Gastroesophageal sphincter (tissue), 4 donors: ENCODE measurements around the gene R3HDM2. TPM values are rescaled to one million over a fixed set of nuclear protein-coding genes. Genes with fewer than 3 reads are reported as not detected.

Experiments
- ATAC-seq: fragments of 150-250 bp; one replicate; pipeline ENCODE4 v1.9.1; 2016; ENCODE audit warnings: mild to moderate bottlenecking, moderate library complexity
- H3K27ac ChIP-seq, 4 donors: fragments of 200-600 bp; sonication (generic) in 3 of 4; 1 replicate in 3 of 4; 2 replicates in 1 of 4; pipeline ENCODE4 v1.5.1; 2016 to 2019
- H3K27me3 ChIP-seq: fragments of 200-600 bp; sonication (generic); one replicate; pipeline ENCODE4 v1.5.1; 2019
- H3K36me3 ChIP-seq, 2 donors: fragments of 200-600 bp; sonication (generic); one replicate each; pipeline ENCODE4 v1.5.1; 2019; ENCODE audit warnings: control low read depth in 1 of 2
- H3K4me1 ChIP-seq, 3 donors: fragments of 200-600 bp; sonication (generic); 1 replicate in 2 of 3; 2 replicates in 1 of 3; pipeline ENCODE4 v1.5.1; 2016 to 2019; ENCODE audit warnings: control low read depth in 2 of 3
- H3K4me3 ChIP-seq, 2 donors: fragments of 200-600 bp; sonication (generic); one replicate each; pipeline ENCODE4 v1.5.1; 2019; ENCODE audit warnings: mild to moderate bottlenecking in 1 of 2, moderate library complexity in 1 of 2
- H3K9me3 ChIP-seq, 3 donors: fragments of 200-600 bp; sonication (generic); one replicate each; pipeline ENCODE4 v1.5.1; 2017 to 2019; ENCODE audit warnings: control low read depth in 2 of 3
- EP300 ChIP-seq: sonication (generic); formaldehyde crosslinking; IDR thresholded peaks from one replicate; pipeline ENCODE4 v1.6.1; 2017; ENCODE audit warnings: antibody characterized with exemption, mild to moderate bottlenecking
- POLR2A ChIP-seq, 2 donors: fragments of 450-650 bp; IDR thresholded peaks; one replicate each; pipeline ENCODE4 v1.6.1; 2017; ENCODE audit warnings: antibody characterized with exemption in 2 of 2, mild to moderate bottlenecking in 2 of 2, moderate library complexity in 1 of 2
- POLR2AphosphoS5 ChIP-seq: sonication (generic); formaldehyde crosslinking; IDR thresholded peaks from one replicate; pipeline ENCODE4 v1.6.1; 2017; ENCODE audit warnings: antibody characterized with exemption
- WGBS, 2 donors: methylation state at CpG; one replicate each; pipeline ENCODE4 v1.1.5; 2018; ENCODE audit warnings: low coverage in 1 of 2; 5-methylcytosine and 5-hydroxymethylcytosine counted together
- total RNA-seq, 4 donors: library from RNA; depleted of rRNA; stranded (reverse); fragments of >200 nt; gene quantifications; one replicate each; pipeline ENCODE4 v1.1.0, GENCODE V29; 2016
- TF ChIP-seq, protein P1 (sequence below), 4 experiments: fragments of 200-600 bp in 2 of 4; fragments of 450-650 bp in 2 of 4; sonication (generic) in 1 of 4; IDR thresholded peaks; one replicate each; pipeline ENCODE4 v1.5.1; 2017 to 2019; ENCODE audit warnings: antibody characterized with exemption in 4 of 4, mild to moderate bottlenecking in 2 of 4, moderate library complexity in 2 of 4

R3HDM2 gene
- total RNA-seq, 4 donors from 2014 or later = 38.0 to 60.1 (median 45.9) TPM

DNA sequence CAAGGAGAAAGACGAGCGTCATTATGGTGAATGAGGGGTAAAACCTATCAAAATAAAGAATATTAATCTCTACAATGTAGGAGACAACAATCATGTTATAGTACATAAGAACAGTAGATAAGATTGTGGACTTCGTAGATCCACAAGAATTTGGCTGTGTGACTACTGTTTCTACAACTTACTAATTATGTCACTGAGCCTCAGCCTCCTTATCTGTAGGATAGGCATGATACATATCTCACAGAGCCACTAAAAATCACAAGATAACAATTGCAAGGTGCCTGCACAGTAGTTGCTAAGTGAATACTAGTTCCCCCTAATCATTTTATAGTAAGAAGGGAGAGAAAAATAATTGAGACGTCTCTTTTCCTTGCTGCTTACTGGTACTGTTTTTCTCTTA is 101.6 kb downstream of the R3HDM2 start:
- Histone ChIP-seq H3K4me3 (no peak overlapping the region), H3K9me3 (no peaks in the 10 kb centered on the region), H3K36me3 (peaks cover 0 to 31% of the 10 kb centered on the region in 2 donors), H3K27ac (no peak overlapping the region), H3K27me3 (no peaks in the 10 kb centered on the region), H3K4me1 (no peaks in the 10 kb centered on the region)
- WGBS, 2 donors = 88 to 92% methylated on average over 4 of the region's 4 CpGs
- TF ChIP-seq, protein P1, sequence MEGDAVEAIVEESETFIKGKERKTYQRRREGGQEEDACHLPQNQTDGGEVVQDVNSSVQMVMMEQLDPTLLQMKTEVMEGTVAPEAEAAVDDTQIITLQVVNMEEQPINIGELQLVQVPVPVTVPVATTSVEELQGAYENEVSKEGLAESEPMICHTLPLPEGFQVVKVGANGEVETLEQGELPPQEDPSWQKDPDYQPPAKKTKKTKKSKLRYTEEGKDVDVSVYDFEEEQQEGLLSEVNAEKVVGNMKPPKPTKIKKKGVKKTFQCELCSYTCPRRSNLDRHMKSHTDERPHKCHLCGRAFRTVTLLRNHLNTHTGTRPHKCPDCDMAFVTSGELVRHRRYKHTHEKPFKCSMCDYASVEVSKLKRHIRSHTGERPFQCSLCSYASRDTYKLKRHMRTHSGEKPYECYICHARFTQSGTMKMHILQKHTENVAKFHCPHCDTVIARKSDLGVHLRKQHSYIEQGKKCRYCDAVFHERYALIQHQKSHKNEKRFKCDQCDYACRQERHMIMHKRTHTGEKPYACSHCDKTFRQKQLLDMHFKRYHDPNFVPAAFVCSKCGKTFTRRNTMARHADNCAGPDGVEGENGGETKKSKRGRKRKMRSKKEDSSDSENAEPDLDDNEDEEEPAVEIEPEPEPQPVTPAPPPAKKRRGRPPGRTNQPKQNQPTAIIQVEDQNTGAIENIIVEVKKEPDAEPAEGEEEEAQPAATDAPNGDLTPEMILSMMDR (IDR thresholded peaks at IDR 0.05) = no peak
- no peak for TF ChIP-seq POLR2A (IDR thresholded peaks at IDR 0.05)
- TF ChIP-seq EP300 = no peak
- no peak for TF ChIP-seq POLR2AphosphoS5
- no peak for ATAC-seq

- H3K36me3 ChIP-seq = peaks cover 0 to 17% of the 10 kb centered on the region in 2 donors
- H3K4me3 ChIP-seq = no peak overlapping the region
- H3K27me3 ChIP-seq = no peaks in the 10 kb centered on the region
- peaks cover 0 to 3% (median 0%) of the 10 kb centered on the region in 3 donors for H3K4me1 ChIP-seq
- ATAC-seq = no peak
- no peak overlapping the region for H3K27ac ChIP-seq
- no peaks in the 10 kb centered on the region for H3K9me3 ChIP-seq
- TF ChIP-seq POLR2AphosphoS5 (no peak), POLR2A (IDR thresholded peaks at IDR 0.05) (no peak), EP300 (no peak)
- TF ChIP-seq, protein P1 (IDR thresholded peaks at IDR 0.05) = no peak
These were observed 105.4 kb downstream of the R3HDM2 start for GRCh38 chr12:57325395-57325794.

GRCh38 chr12:57323416-57323815 is 107.4 kb downstream of the R3HDM2 start:
- no peak overlapping the region for H3K4me3 ChIP-seq
- H3K4me1 ChIP-seq = peaks cover 0 to 6% (median 0%) of the 10 kb centered on the region in 3 donors
- no peak for TF ChIP-seq POLR2A (IDR thresholded peaks at IDR 0.05)
- TF ChIP-seq, protein P1 (IDR thresholded peaks at IDR 0.05) = no peak
- no peak for TF ChIP-seq POLR2AphosphoS5
- no peak for TF ChIP-seq EP300
- 53 to 81% methylated on average over 2 to 3 of the region's 3 CpGs for WGBS, 2 donors
- ATAC-seq = no peak
- no peak overlapping the region for H3K27ac ChIP-seq
- H3K36me3 ChIP-seq = peaks cover 0 to 14% of the 10 kb centered on the region in 2 donors
- no peaks in the 10 kb centered on the region for H3K27me3 ChIP-seq
- no peaks in the 10 kb centered on the region for H3K9me3 ChIP-seq

DNA sequence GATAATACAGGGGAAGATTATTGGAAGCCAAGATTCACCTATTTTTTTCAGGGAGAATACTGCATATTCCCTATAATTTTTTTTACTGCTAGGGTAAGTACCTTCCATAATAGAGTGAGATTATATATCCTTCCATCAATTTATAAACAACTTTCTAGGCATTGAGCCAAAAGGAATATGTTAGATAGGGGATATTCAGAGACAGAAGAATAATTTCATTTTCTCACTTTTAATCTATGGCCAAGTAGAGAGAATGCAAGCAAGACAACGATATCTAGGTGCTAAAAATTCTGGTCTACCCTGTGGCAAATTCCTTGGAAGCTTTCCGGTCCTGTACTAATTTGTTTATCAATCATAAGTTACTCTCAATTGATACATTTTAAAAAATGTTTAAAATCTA is 110.2 kb downstream of the R3HDM2 start:
- no peak for ATAC-seq
- Histone ChIP-seq H3K4me3 (no peak overlapping the region), H3K36me3 (no peaks in the 10 kb centered on the region), H3K4me1 (peaks cover 0 to 6% (median 0%) of the 10 kb centered on the region in 3 donors), H3K9me3 (no peaks in the 10 kb centered on the region), H3K27ac (no peak overlapping the region), H3K27me3 (no peaks in the 10 kb centered on the region)
- WGBS, 2 donors = 44 to 61% methylated on average over 2 of the region's 2 CpGs
- TF ChIP-seq POLR2A (IDR thresholded peaks at IDR 0.05) (no peak), POLR2AphosphoS5 (no peak), EP300 (no peak)
- TF ChIP-seq, protein P1 (IDR thresholded peaks at IDR 0.05) = no peak

DNA sequence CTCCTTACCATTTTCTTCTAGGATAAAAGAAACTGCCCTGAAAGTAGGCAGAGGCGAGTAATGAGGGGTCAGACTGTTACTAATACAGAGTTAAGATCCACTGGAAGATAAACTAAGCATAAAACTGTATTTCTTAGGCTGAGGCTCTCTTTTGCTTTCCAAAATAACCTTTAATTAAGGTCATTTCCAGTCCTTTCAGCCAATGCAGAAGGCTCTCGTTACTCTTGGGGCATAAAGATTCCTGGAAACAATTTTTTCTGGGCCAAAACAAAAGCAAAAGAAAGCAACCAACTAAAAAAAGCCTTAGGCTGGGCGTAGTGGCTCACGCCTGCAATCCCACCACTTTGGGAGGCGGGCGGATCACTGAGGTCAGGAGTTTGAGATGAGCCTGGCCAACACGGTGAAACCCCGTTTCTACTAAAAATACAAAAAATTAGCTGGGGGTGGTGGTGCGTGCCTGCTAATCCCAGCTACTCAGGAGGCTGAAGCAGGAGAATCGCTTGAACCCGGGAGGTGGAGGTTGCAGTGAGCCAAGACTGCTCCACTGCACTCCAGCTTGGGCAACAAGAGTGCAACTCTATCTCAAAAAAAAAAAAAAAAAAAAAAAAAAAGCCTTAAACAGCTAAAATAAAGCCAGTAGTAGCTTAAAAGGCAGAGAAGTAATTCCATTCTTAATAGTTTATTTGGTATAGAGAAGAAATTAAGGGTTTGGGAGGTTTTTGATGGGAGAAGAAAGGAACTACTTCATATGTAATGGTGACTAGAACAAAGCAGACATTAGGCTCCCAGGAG is 111.0 kb downstream of the R3HDM2 start:
- no peak overlapping the region for H3K4me3 ChIP-seq
- no peak for ATAC-seq

More for the DNA sequence above, 111.0 kb downstream of the R3HDM2 start:
- Histone ChIP-seq H3K9me3 (no peaks in the 10 kb centered on the region), H3K4me1 (peaks cover 0 to 6% (median 0%) of the 10 kb centered on the region in 3 donors), H3K27me3 (no peaks in the 10 kb centered on the region), H3K36me3 (no peaks in the 10 kb centered on the region), H3K27ac (peak overlapping the region in 1 of 4 donors; percentile 11)
- TF ChIP-seq EP300 (no peak), POLR2AphosphoS5 (no peak), POLR2A (IDR thresholded peaks at IDR 0.05) (no peak)
- TF ChIP-seq, protein P1 (IDR thresholded peaks at IDR 0.05) = no peak
- WGBS, 2 donors = 90% methylated on average over 2 to 11 of the region's 11 CpGs
